Measurements from ENCODE around the gene DDR1.
A peak's percentile ranks its signal among the peaks of the same experiment; 100 is the strongest.
"Not testable (repeated sequence)": the region's sequence is repeated elsewhere in the genome, so short reads cannot be mapped to it uniquely, and the experiment has no call there.

The DDR1 gene

GRCh38 chr6:30893001-30893591 is 8.8 kb downstream of the DDR1 start:
- no peak for DNase-seq (ENCODE audit: low read depth in 3 of 3, low spot score in 1 of 3)

GRCh38 chr6:30893666-30894065 is 9.3 kb downstream of the DDR1 start:
- no peak for DNase-seq (ENCODE audit: low read depth in 3 of 3, low spot score in 1 of 3)

DNA sequence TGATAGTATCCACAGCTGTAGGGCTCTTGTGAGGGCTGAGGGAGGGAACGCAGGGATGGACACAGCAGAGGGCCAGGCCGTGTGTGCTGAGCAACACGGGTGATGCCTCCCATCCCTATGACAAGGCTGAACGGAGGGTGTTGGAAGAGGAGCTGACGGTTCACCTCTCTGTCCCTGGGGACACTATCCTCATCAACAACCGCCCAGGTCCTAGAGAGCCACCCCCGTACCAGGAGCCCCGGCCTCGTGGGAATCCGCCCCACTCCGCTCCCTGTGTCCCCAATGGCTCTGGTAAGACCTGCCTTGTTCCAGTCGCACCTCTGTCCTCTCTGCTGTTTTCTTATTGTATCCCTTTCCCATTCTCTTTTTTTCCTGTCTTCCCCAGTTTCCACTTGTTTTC is 10.1 kb downstream of the DDR1 start:
- no peak for DNase-seq (ENCODE audit: low read depth in 3 of 3, low spot score in 1 of 3)

- no peak for DNase-seq (ENCODE audit: low read depth in 3 of 3, low spot score in 1 of 3)
These were observed 10.6 kb downstream of the DDR1 start for GRCh38 chr6:30894935-30895334.

DNA sequence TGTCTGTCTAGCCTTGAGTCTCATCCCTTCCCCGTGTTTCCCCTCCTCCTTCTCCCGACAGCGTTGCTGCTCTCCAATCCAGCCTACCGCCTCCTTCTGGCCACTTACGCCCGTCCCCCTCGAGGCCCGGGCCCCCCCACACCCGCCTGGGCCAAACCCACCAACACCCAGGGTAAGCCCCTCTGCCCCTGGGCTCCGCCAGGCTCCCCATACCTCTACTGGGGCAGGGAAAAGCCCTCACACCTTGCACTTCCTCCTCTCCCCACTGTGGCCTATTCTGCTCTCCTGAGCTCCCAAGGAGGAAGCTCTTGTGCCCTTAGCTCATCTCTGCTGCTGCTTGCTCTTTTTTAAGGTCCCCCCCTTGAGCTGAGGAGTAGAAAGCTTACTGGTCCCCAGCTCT is 11.0 kb downstream of the DDR1 start:
- no peak for DNase-seq (ENCODE audit: low read depth in 3 of 3, low spot score in 1 of 3)

DNA sequence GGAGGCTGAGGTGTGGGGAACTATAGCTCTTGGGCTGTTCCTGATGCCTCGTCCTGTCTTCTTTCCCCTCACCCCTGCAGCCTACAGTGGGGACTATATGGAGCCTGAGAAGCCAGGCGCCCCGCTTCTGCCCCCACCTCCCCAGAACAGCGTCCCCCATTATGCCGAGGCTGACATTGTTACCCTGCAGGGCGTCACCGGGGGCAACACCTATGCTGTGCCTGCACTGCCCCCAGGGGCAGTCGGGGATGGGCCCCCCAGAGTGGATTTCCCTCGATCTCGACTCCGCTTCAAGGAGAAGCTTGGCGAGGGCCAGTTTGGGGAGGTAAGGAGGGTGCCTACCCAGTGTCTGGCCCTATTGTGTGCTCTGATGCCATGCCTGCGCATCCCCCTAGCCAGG is 12.2 kb downstream of the DDR1 start:
- no peak for DNase-seq (ENCODE audit: low read depth in 3 of 3, low spot score in 1 of 3)

DNA sequence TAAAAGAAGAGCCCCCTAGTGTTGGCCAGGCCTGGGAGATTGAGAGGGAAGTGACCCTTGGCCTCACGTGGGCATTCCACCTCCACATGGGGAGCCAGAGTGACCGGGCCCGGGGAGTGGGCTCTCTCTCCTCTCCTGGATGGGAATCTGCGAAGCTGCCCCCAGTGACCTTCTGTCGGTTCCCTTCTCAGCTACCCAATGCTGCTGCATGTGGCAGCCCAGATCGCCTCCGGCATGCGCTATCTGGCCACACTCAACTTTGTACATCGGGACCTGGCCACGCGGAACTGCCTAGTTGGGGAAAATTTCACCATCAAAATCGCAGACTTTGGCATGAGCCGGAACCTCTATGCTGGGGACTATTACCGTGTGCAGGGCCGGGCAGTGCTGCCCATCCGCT is 13.6 kb downstream of the DDR1 start:
- no peak for DNase-seq (ENCODE audit: low read depth in 3 of 3, low spot score in 1 of 3)

GRCh38 chr6:30898750-30899360 is 14.5 kb downstream of the DDR1 start:
- DNase-seq (ENCODE audit: low read depth in 3 of 3, low spot score in 1 of 3) = no peak

GRCh38 chr6:30900863-30901417 is 16.6 kb downstream of the DDR1 start:
- DNase-seq (ENCODE audit: low read depth in 3 of 3, low spot score in 1 of 3) = no peak

- DNase-seq (ENCODE audit: low read depth in 3 of 3, low spot score in 1 of 3) = no peak
These were observed 17.1 kb downstream of the DDR1 start for GRCh38 chr6:30901436-30901835.

GRCh38 chr6:30902196-30902595 is 17.9 kb downstream of the DDR1 start:
- not testable (repeated sequence) for DNase-seq (ENCODE audit: low read depth in 3 of 3, low spot score in 1 of 3)

DNA sequence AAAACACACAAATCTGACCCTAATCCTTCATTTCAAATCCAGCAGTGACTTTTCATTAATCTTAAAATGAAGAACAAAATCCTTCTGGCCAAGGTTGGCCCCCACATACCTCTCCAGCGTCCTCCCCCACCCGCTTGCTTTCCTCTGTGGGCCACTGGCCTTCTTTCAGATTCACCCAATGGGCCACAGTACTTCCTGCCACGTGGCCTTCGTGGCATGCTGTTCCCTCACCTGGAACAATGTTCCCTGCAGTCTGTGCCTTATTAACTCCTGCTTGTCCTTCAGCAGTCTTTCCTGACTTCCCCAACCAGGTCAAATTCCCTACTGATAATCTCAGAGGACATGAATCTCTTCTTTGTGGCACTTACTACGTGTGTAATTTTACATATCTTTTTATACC is 18.4 kb downstream of the DDR1 start:
- DNase-seq (ENCODE audit: low read depth in 3 of 3, low spot score in 1 of 3) = no peak

GRCh38 chr6:30903236-30903635 is 18.9 kb downstream of the DDR1 start:
- no peak for DNase-seq (ENCODE audit: low read depth in 3 of 3, low spot score in 1 of 3)

DNA sequence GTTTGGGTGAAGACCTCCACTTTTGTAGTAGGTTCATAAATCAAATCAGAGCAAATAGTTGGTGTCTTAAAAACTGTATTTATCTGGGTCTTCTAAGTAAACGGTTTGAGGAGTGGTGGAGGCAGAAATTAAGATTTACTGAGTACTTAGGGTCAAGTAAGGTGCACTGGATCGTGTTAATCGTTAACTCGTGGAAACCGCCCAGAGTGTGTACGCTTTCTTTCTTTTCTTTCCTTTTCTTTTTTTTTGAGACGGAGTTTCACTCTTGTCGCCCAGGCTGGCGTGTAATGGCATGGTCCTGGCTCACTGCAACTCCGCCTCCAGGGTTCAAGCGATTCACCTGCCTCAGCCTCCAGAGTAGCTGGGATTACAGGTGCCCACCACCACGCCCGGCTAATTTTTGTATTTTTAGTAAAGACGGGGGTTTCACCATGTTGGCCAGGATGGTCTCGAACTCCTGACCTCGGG is 23.0 kb downstream of the DDR1 start:
- DNase-seq (ENCODE audit: low read depth in 3 of 3, low spot score in 1 of 3) = not testable (repeated sequence)

GRCh38 chr6:30907758-30908591 is 23.7 kb downstream of the DDR1 start, which contains the start of gene GTF2H4:
Gene GTF2H4 (plus strand): TSS chr6:30908207.
- peak; percentile 86 to 88 (median 87) for DNase-seq (ENCODE audit: low read depth in 3 of 3, low spot score in 1 of 3)

DNA sequence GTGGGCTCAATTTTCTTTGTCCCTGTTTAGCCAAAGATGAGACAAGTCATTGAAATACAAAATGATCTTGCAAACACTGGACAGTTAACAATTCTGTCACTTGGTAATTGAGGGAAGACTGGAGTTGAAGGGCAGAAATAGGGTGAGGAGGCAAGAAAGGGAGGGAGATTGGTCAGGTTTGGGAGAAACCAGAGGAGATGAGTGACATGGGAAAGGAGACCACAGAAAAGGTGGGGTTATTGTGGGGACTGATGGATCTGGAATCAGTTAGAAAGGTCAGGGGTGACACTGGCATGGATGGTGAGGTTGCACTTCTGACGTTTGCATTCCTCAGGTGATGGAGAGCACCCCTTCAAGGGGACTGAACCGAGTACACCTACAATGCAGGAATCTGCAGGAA is 24.4 kb downstream of the DDR1 start:
- DNase-seq (ENCODE audit: low read depth in 3 of 3, low spot score in 1 of 3) = no peak

GRCh38 chr6:30910473-30910872 is 26.2 kb downstream of the DDR1 start:
- DNase-seq (ENCODE audit: low read depth in 3 of 3, low spot score in 1 of 3) = not testable (repeated sequence)

GRCh38 chr6:30912746-30913520 is 28.6 kb downstream of the DDR1 start:
- no peak for DNase-seq (ENCODE audit: low read depth in 3 of 3, low spot score in 1 of 3)

DNA sequence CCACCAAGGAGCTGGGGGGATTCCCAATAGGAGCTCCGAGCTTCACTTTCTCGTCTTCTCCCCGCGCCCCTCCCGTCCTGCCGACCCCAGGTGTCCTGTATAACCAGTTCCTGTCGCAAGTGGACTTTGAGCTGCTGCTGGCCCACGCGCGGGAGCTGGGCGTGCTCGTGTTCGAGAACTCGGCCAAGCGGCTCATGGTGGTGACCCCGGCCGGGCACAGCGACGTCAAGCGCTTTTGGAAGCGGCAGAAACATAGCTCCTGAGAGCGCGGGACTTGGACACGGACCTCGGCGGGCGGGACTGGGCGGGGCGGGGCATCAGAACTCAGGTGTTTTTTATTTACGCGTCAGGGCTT is 29.4 kb downstream of the DDR1 start:
- peak in 1 of 3 donors; percentile 5 for DNase-seq (ENCODE audit: low read depth in 3 of 3, low spot score in 1 of 3)

DNA sequence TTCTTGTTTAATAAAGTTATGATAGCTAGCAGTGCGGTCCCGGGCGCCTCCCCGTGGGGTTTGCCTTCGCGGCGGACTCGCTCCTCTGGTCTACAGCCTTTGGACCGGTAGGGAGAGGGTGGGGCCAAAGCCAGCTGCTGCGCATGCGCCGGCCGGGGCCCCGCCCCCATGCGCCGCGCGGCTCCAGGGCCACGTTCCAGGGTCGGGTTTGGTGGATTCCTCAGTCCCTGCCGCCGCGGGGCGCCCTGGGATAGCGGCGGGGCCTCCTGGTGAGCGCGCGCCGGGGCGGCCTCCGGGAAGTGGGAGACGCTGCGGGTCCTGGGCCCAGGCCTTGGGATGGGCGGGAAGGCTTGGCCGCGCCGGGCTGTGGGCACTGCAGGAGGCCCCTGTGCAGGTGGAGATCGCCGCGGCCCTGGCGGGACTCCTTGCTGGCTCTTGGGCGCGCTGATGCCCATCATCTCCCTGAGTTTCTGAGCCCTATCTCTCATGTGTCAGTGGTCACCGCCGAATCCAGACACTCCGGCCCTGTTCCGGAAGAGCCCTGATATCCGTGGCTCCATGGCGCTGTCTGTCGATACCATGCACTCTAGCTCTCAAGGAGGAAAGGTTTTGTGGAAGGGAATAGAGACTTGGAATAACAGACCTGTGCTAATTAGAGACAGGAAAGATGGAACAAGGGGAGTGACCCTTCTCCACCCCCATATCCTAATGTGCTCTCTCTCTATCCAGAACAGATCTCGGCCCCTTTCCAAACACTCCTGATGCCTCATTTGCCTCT is 29.9 kb downstream of the DDR1 start, which contains the start of gene VARS2:
TSS of gene VARS2 (plus strand) at position 163 of the 778 bp plus-strand sequence. CDS start at position 762, 599 bp downstream.
- peak; percentile 65 to 83 (median 78) for DNase-seq (ENCODE audit: low read depth in 3 of 3, low spot score in 1 of 3)

Data from stimulated activated CD4-positive, alpha-beta T cell treated with anti-CD3 and anti-CD28 coated beads, TNF-alpha, amount 100 ng/mL, for 1 hour (primary cell).